ENCODE results near the gene ITPKB.

Gene ITPKB

GRCh38 chr1:226586116-226586515 lies 153.0 kb downstream of the ITPKB start:
- no peak for DNase-seq (ENCODE audit: low read depth in 4 of 4, low spot score in 1 of 4)

GRCh38 chr1:226584164-226584563 lies 154.9 kb downstream of the ITPKB start:
- DNase-seq (ENCODE audit: low read depth in 4 of 4, low spot score in 1 of 4): no peak

- no peak for DNase-seq (ENCODE audit: low read depth in 4 of 4, low spot score in 1 of 4)
These were observed 156.1 kb downstream of the ITPKB start for GRCh38 chr1:226582966-226583365.

Measured in stimulated activated CD4-positive, alpha-beta T cell treated with anti-CD3 and anti-CD28 coated beads, Interleukin-1b, Interleukin-23, amount 100 ng/mL, for 24 hours (primary cell).